Measurements from ENCODE around the gene SON. TPM values are rescaled to one million over a fixed set of nuclear protein-coding genes. Genes with fewer than 3 reads are reported as not detected.

Gene SON
- total RNA-seq, 1 experiment from 2014 or later: 220 TPM

Other genes with a start within 250 kb of the SON start
- 19.7 and 20.4 TPM in 2 replicates for gene IFNAR1, start 218.1 kb upstream of the SON start, total RNA-seq (2022)
- gene IFNGR2, start 139.6 kb upstream of the SON start, total RNA-seq (2022): 47.0 and 56.9 TPM in 2 replicates
- 21.0 and 25.9 TPM in 2 replicates for gene TMEM50B, start 63.1 kb upstream of the SON start, total RNA-seq (2022)
- 2.5 and 2.7 TPM in 2 replicates for gene DNAJC28, start 51.3 kb upstream of the SON start, total RNA-seq (2022)
- gene GART, start 921 bp upstream of the SON start, total RNA-seq (2022): 134 and 147 TPM in 2 replicates
- gene DONSON, start 45.6 kb downstream of the SON start, total RNA-seq (2022): 36.2 and 36.4 TPM in 2 replicates
- 26.6 and 29.1 TPM in 2 replicates for gene CRYZL1, start 98.7 kb downstream of the SON start, total RNA-seq (2022)
- gene ITSN1, start 99.5 kb downstream of the SON start, total RNA-seq (2022): 88.5 and 98.4 TPM in 2 replicates